ES-I3 (cell line): ENCODE measurements around the gene DYTN.

Source experiments
- H3K36me3 ChIP-seq: 2 replicates; pipeline ENCODE4 v1.6.1; 2013; ENCODE audit warnings: mild to moderate bottlenecking, low read length, control low read depth, moderate library complexity; ENCODE audit not compliant: insufficient read depth
- H3K4me1 ChIP-seq: 2 replicates; pipeline ENCODE4 v1.6.1; 2013; ENCODE audit warnings: mild to moderate bottlenecking, control low read depth, low read length; ENCODE audit not compliant: insufficient read depth
- H3K9ac ChIP-seq: 2 replicates; pipeline ENCODE4 v1.6.1; 2013; ENCODE audit warnings: low read depth, mild to moderate bottlenecking, low read length, moderate library complexity
- H3K9me3 ChIP-seq: 2 replicates; pipeline ENCODE4 v1.6.1; 2013; ENCODE audit warnings: mild to moderate bottlenecking, low read length, moderate library complexity; ENCODE audit not compliant: control insufficient read depth, insufficient read depth

The DYTN gene

GRCh38 chr2:206614811-206615210 is 103.4 kb downstream of the DYTN start:
- H3K4me1 ChIP-seq: peaks cover 13% of the 10 kb centered on the region
- H3K36me3 ChIP-seq: no peaks in the 10 kb centered on the region
- no peaks in the 10 kb centered on the region for H3K9me3 ChIP-seq
- no peak overlapping the region for H3K9ac ChIP-seq

GRCh38 chr2:206611736-206612135 is 106.5 kb downstream of the DYTN start:
- peaks cover 13% of the 10 kb centered on the region for H3K4me1 ChIP-seq
- no peak overlapping the region for H3K9ac ChIP-seq
- H3K9me3 ChIP-seq: no peaks in the 10 kb centered on the region
- H3K36me3 ChIP-seq: no peaks in the 10 kb centered on the region

GRCh38 chr2:206611191-206611590 is 107.0 kb downstream of the DYTN start:
- H3K9ac ChIP-seq: no peak overlapping the region
- no peaks in the 10 kb centered on the region for H3K36me3 ChIP-seq
- peaks cover 13% of the 10 kb centered on the region for H3K4me1 ChIP-seq
- H3K9me3 ChIP-seq: no peaks in the 10 kb centered on the region

GRCh38 chr2:206610451-206610850 is 107.7 kb downstream of the DYTN start:
- no peak overlapping the region for H3K9ac ChIP-seq
- no peaks in the 10 kb centered on the region for H3K36me3 ChIP-seq
- no peaks in the 10 kb centered on the region for H3K9me3 ChIP-seq
- peaks cover 7% of the 10 kb centered on the region; the same call in 1 of the 2 replicates for H3K4me1 ChIP-seq

- Histone ChIP-seq H3K4me1 (no peaks in the 10 kb centered on the region), H3K9ac (no peak overlapping the region), H3K36me3 (no peaks in the 10 kb centered on the region), H3K9me3 (no peaks in the 10 kb centered on the region)
These were observed 115.0 kb downstream of the DYTN start for GRCh38 chr2:206603243-206603642.
